HG02678 (cell line): Measurements from ENCODE around the gene TBX10.
"Not testable (repeated sequence)": the region's sequence is repeated elsewhere in the genome, so short reads cannot be mapped to it uniquely, and the experiment has no call there.

ENCODE experiments used
- ATAC-seq: cut with Tn5 transposase; IDR thresholded peaks from one replicate; pipeline ENCODE4 v1.9.1; 2021; ENCODE audit warnings: mild to moderate bottlenecking, moderate library complexity; ENCODE audit not compliant: unreplicated experiment

TBX10 gene

DNA sequence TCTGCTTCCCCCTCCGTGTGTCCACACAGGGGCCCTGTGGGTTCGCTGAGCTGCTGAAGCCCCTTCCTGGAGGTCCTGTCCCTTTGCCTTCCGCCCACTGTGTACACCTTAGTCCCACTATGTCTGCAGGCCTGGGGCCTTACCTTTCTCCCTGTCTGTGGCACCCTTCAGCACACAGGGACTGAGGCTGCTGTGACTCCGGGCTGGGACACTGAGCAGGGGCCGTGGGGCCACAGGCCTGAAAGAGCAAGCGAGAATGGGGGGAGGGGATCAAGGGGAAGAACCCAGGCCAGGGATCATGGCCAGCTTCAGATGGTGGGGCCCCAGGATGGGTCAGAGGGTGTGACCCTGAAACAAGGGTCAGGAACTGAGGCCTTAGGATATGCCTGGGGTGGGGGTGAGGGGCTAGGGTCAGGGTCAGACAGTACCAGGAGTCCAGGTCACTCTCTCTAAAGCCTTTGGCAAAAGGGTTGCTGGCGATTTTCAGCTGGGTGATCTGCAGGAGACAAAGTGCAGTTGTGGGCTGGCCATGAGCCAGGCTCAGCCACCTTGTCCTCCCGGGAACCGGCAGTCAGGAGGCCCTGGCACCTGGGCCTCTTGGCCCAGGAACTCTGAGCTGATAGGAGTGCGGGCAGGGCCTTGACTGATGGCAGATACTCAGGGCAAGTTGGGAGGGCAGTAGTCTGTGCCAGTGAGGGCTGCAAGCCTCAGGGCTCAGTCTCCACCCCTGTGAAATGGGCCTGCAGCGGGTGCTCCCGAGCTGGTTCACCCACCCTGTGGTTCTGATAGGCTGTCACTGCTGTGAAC lies 7.2 kb downstream of the TBX10 start:
- no peak for ATAC-seq

- ATAC-seq, result no peak
Measured at GRCh38 chr11:67631853-67632174, 7.7 kb downstream of the TBX10 start.

- no peak for ATAC-seq
Measured at GRCh38 chr11:67631411-67631810, 8.2 kb downstream of the TBX10 start.

- ATAC-seq, result no peak
Measured at GRCh38 chr11:67630943-67631331, 8.6 kb downstream of the TBX10 start.

GRCh38 chr11:67630228-67630942 lies 9.2 kb downstream of the TBX10 start:
- ATAC-seq, result peak; percentile 65

GRCh38 chr11:67629386-67630227 lies 10.0 kb downstream of the TBX10 start, which contains the start of gene NUDT8:
Gene NUDT8 (minus strand): TSS chr11:67629937. CDS start chr11:67629911, 26 bp downstream.
- peak; percentile 40 for ATAC-seq

- no peak for ATAC-seq
Measured at GRCh38 chr11:67628710-67629385, 10.7 kb downstream of the TBX10 start.

DNA sequence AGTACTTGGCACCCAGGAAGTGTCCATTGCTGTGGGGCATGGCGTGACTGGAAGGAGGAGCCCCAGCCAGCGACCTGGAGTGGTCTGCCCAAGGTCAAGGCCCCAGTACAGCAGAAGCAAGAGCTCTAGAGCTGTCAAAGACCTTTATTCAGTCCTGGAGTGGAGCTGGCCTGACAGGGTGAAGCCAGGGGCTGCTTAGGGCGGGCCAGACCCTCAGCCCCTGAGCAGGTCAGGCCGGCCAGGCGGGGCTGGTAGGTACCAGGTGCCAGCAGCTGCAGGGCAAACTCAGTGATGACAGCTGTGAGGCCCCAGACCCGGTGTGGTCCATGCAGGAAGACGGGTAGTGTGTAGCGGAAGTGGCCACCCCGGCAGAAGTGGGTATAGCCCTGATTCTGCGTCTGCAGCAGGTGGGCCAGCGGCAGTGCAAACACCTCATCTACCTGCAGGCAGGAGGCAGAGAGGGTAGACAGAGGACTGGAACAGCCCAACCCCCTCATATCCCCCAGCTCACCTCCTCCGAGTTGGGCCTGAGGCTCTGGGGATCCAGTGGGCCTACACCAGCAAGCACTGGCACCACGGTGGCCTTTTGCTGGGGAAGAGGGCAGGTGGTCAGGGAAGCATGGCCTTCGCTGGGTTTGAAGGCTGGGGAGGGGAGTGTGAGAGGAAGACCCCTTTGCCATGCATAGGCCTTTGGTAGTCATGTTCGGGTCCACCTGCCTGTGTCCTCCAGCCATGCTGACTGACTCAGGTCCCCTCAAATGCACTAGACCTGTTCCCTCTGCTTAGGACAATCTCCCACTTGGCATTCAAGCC lies 11.5 kb downstream of the TBX10 start:
- no peak for ATAC-seq

DNA sequence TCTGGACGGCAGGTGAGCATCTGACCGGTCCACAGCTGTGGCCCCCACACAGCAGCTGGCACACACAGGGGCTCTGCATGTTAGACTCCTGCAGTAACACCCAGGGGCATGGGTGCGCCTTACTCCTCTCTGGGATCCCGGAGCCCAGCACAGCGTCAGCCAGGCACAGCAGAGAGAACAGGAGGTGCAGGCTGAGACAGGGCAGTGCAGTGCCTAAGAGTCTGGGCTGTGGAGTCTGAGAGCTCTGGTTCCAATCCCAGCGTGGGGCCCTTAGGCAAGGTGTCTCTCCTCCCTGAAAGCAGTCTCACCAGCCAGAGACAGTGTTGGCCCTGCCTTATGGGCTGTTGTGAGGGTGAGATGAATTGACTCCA lies 12.1 kb downstream of the TBX10 start:
- no peak for ATAC-seq

DNA sequence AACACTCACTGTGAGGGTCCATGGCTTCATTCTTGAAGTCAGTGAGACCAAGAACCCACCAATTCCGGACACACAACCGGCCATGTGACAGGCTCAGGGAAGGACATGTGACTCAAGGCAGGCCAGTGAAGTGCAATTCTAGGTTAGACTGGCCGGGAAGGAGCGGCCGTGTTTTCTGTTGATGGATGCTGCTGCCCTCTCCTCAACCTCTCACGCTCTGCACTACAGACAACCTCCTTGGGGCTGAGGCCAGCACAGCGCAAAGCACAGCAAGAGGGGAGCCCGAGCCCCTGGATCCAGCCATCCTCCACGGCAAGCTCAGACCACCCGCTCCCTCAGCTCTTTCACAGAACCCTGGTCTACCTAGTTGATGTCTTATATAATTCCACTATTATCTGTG lies 12.6 kb downstream of the TBX10 start:
- no peak for ATAC-seq

- not testable (repeated sequence) for ATAC-seq
Measured at GRCh38 chr11:67626131-67626833, 13.3 kb downstream of the TBX10 start.

DNA sequence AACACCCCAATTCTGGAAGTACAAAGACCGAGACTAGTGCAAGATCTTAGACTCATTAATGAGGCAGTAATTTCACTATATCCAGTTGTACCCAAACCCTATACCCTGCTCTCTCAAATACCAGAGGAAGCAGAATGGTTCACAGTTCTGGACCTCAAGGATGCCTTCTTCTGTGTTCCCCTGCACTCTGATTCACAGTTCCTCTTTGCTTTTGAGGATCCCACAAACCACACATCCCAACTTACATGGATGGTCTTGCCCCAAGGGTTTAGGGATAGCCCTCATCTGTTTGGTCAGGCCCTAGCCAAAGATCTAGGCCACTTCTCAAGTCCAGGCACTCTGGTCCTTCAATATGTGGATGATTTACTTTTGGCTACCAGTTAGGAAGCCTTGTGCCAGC lies 15.8 kb downstream of the TBX10 start:
- not testable (repeated sequence) for ATAC-seq

GRCh38 chr11:67622905-67623304 lies 16.7 kb downstream of the TBX10 start:
- not testable (repeated sequence) for ATAC-seq

DNA sequence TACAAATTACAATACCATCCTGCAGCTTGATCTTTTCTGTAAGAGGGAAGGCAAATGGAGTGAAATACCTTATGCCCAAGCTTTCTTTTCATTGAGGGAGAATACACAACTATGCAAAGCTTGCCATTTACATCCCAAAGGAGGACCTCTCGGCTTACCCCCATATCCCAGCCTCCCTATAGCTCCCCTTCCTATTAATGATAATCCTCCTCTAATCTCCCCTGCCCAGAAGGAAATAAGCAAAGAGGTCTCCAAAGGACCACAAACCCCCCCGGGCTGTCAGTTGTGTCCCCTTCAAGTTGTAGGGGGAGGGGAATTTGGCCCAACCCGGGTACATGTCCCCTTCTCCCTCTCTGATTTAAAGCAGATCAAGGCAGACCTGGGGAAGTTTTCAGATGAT lies 17.6 kb downstream of the TBX10 start:
- not testable (repeated sequence) for ATAC-seq

- not testable (repeated sequence) for ATAC-seq
Measured at GRCh38 chr11:67620621-67621020, 18.9 kb downstream of the TBX10 start.

DNA sequence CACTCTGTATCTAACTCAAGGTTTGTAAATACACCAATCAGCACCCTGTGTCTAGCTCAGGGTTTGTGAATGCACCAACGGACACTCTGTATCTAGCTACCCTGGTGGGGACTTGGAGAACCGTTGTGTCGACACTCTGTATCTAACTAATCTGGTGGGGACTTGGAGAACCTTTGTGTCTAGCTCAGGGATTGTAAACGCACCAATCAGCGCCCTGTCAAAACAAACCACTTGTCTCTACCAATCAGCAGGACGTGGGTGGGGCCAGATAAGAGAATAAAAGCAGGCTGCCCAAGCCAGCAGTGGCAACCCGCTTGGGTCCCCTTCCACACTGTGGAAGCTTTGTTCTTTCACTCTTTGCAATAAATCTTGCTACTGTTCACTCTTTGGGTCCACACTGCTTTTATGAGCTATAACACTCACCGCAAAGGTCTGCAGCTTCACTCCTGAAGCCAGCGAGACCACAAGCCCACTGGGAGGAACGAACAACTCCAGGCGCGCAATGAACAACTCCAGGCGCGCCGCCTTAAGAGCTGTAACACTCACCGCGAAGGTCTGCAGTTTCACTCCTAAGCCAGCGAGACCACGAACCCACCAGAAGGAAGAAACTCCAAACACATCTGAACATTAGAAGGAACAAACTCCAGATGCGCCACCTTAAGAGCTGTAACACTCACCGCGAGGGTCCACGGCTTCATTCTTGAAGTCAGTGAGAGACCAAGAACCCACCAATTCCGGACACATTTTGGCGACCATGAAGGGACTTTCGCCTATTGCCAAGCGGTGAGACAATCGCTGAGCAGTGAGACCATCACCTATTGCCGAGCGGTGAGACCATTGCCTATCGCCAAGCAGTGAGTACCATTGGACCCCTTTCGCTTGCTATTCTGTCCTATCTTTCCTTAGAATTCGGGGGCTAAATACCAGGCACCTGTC lies 19.6 kb downstream of the TBX10 start:
- ATAC-seq, result not testable (repeated sequence)

GRCh38 chr11:67618901-67619659 lies 20.5 kb downstream of the TBX10 start:
- ATAC-seq, result not testable (repeated sequence)
